Measurements from ENCODE around the gene PHACTR3. TPM values are rescaled to one million over a fixed set of nuclear protein-coding genes. Genes with fewer than 3 reads are reported as not detected.

The PHACTR3 gene
- polyA plus RNA-seq, 5 donors = 3.4 to 6.3 (median 5.7) TPM

- DNase-seq = no peak
Observed at GRCh38 chr20:59587570-59587969, 16.8 kb upstream of the PHACTR3 start.

- DNase-seq = no peak
Observed at GRCh38 chr20:59588236-59588855, 16.0 kb upstream of the PHACTR3 start.

- no peak for DNase-seq
Observed at GRCh38 chr20:59589086-59589684, 15.2 kb upstream of the PHACTR3 start.

- no peak for DNase-seq
Observed at GRCh38 chr20:59591061-59591460, 13.3 kb upstream of the PHACTR3 start.

- no peak for DNase-seq
Observed at GRCh38 chr20:59596690-59597089, 7.7 kb upstream of the PHACTR3 start.

GRCh38 chr20:59597240-59597639 lies 7.1 kb upstream of the PHACTR3 start:
- no peak for DNase-seq

GRCh38 chr20:59598625-59599310 lies 5.6 kb upstream of the PHACTR3 start:
- DNase-seq = no peak

GRCh38 chr20:59599941-59600340 lies 4.4 kb upstream of the PHACTR3 start:
- no peak for DNase-seq

GRCh38 chr20:59600472-59600871 lies 3.9 kb upstream of the PHACTR3 start:
- DNase-seq = no peak

GRCh38 chr20:59602546-59603080 lies 1.7 kb upstream of the PHACTR3 start:
- DNase-seq = no peak

GRCh38 chr20:59603176-59603575 lies 1.2 kb upstream of the PHACTR3 start:
- DNase-seq = no peak

GRCh38 chr20:59604741-59605600 lies 631 bp downstream of the PHACTR3 start:
- DNase-seq = no peak

- DNase-seq = no peak
Observed at GRCh38 chr20:59605601-59606364, 1.4 kb downstream of the PHACTR3 start.

- no peak for DNase-seq
Observed at GRCh38 chr20:59606566-59606965, 2.2 kb downstream of the PHACTR3 start.

GRCh38 chr20:59608396-59608795 lies 4.1 kb downstream of the PHACTR3 start:
- DNase-seq = no peak

- DNase-seq = no peak
Observed at GRCh38 chr20:59608871-59609270, 4.5 kb downstream of the PHACTR3 start.

GRCh38 chr20:59611286-59611685 lies 6.9 kb downstream of the PHACTR3 start:
- DNase-seq = no peak

- DNase-seq = no peak
Observed at GRCh38 chr20:59613861-59614260, 9.5 kb downstream of the PHACTR3 start.

- DNase-seq = no peak
Observed at GRCh38 chr20:59614714-59615113, 10.4 kb downstream of the PHACTR3 start.

GRCh38 chr20:59616306-59616705 lies 12.0 kb downstream of the PHACTR3 start:
- DNase-seq = no peak

- no peak for DNase-seq
Observed at GRCh38 chr20:59617221-59617620, 12.9 kb downstream of the PHACTR3 start.
